GM23338 (cell line): Measurements from ENCODE around the gene TBX2. TPM values are rescaled to one million over a fixed set of nuclear protein-coding genes. Genes with fewer than 3 reads are reported as not detected.

Experiments used
- CREB1 ChIP-seq: fragments of 250-450 bp; sonication (Bioruptor Pico); IDR thresholded peaks from 2 replicates; pipeline ENCODE4 v1.5.0; 2020; ENCODE audit warnings: low read depth, mild to moderate bottlenecking, moderate library complexity
- EZH2phosphoT487 ChIP-seq: fragments of 200-600 bp; sonication (generic); IDR thresholded peaks from one replicate; pipeline ENCODE4 v1.8.1; 2018; ENCODE audit warnings: antibody characterized with exemption; ENCODE audit not compliant: unreplicated experiment
- JUNB ChIP-seq: IDR thresholded peaks from one replicate; pipeline ENCODE4 v1.6.1; 2016; ENCODE audit warnings: antibody characterized with exemption; ENCODE audit not compliant: unreplicated experiment
- NANOG ChIP-seq: IDR thresholded peaks from 2 replicates; pipeline ENCODE4 v1.6.1; 2016; ENCODE audit warnings: antibody characterized with exemption, borderline replicate concordance
- STAT1 ChIP-seq: IDR thresholded peaks from one replicate; pipeline ENCODE4 v1.6.1; 2016; ENCODE audit warnings: antibody characterized with exemption; ENCODE audit not compliant: unreplicated experiment
- ZNF114 ChIP-seq: fragments of 250-450 bp; sonication (Bioruptor Pico); IDR thresholded peaks from 2 replicates; pipeline ENCODE4 v1.5.0; 2020; ENCODE audit warnings: mild to moderate bottlenecking, moderate library complexity
- polyA plus RNA-seq: library from polyadenylated mRNA; unstranded; fragments of >200 nt; fragmentation: Nextera tagmentation; extraction: Ambion mirVana; gene quantifications from 2 replicates; pipeline ENCODE4 v1.2.1, GENCODE V29; 2016
- total RNA-seq: library from RNA; depleted of rRNA; stranded (reverse); fragments of >200 nt; shearing (Covaris generic); gene quantifications from 2 replicates; pipeline ENCODE4 v1.2.3, GENCODE V29; 2014
- TF ChIP-seq, protein P1 (sequence below): fragments of 250-450 bp; sonication (Bioruptor Pico); IDR thresholded peaks from 2 replicates; pipeline ENCODE4 v1.5.0; 2020; ENCODE audit warnings: mild to moderate bottlenecking, moderate library complexity
- TF ChIP-seq, protein P2 (sequence below): IDR thresholded peaks from one replicate; pipeline ENCODE4 v1.6.1; 2018; ENCODE audit warnings: antibody characterized with exemption; ENCODE audit not compliant: unreplicated experiment
- TF ChIP-seq, protein P3 (sequence below): IDR thresholded peaks from 2 replicates; pipeline ENCODE4 v1.6.1; 2016; ENCODE audit warnings: antibody characterized with exemption

The TBX2 gene
- total and polyA plus RNA-seq, 2 experiments from 2014 or later = not detected

DNA sequence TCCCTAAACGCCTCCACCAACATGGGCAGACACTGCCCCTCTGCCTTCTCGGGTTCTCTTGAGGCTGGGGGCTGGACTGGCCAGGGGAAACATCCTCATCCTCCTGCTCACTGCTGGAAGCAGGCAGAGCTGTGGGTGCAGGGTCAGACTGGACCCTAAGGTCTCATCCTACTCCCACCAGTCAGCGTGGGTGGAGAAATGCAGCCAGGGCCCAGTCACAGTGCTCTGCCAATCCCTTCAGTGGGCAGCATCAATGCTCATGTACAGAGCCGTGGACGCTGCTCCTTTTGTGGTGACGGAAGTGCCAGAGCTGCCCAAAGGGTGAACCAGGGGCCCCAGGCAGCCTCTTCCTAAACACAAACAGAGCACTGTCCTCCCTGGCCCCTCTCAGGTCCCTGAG is 13.4 kb upstream of the TBX2 start (continued):
- TF ChIP-seq, protein P1, sequence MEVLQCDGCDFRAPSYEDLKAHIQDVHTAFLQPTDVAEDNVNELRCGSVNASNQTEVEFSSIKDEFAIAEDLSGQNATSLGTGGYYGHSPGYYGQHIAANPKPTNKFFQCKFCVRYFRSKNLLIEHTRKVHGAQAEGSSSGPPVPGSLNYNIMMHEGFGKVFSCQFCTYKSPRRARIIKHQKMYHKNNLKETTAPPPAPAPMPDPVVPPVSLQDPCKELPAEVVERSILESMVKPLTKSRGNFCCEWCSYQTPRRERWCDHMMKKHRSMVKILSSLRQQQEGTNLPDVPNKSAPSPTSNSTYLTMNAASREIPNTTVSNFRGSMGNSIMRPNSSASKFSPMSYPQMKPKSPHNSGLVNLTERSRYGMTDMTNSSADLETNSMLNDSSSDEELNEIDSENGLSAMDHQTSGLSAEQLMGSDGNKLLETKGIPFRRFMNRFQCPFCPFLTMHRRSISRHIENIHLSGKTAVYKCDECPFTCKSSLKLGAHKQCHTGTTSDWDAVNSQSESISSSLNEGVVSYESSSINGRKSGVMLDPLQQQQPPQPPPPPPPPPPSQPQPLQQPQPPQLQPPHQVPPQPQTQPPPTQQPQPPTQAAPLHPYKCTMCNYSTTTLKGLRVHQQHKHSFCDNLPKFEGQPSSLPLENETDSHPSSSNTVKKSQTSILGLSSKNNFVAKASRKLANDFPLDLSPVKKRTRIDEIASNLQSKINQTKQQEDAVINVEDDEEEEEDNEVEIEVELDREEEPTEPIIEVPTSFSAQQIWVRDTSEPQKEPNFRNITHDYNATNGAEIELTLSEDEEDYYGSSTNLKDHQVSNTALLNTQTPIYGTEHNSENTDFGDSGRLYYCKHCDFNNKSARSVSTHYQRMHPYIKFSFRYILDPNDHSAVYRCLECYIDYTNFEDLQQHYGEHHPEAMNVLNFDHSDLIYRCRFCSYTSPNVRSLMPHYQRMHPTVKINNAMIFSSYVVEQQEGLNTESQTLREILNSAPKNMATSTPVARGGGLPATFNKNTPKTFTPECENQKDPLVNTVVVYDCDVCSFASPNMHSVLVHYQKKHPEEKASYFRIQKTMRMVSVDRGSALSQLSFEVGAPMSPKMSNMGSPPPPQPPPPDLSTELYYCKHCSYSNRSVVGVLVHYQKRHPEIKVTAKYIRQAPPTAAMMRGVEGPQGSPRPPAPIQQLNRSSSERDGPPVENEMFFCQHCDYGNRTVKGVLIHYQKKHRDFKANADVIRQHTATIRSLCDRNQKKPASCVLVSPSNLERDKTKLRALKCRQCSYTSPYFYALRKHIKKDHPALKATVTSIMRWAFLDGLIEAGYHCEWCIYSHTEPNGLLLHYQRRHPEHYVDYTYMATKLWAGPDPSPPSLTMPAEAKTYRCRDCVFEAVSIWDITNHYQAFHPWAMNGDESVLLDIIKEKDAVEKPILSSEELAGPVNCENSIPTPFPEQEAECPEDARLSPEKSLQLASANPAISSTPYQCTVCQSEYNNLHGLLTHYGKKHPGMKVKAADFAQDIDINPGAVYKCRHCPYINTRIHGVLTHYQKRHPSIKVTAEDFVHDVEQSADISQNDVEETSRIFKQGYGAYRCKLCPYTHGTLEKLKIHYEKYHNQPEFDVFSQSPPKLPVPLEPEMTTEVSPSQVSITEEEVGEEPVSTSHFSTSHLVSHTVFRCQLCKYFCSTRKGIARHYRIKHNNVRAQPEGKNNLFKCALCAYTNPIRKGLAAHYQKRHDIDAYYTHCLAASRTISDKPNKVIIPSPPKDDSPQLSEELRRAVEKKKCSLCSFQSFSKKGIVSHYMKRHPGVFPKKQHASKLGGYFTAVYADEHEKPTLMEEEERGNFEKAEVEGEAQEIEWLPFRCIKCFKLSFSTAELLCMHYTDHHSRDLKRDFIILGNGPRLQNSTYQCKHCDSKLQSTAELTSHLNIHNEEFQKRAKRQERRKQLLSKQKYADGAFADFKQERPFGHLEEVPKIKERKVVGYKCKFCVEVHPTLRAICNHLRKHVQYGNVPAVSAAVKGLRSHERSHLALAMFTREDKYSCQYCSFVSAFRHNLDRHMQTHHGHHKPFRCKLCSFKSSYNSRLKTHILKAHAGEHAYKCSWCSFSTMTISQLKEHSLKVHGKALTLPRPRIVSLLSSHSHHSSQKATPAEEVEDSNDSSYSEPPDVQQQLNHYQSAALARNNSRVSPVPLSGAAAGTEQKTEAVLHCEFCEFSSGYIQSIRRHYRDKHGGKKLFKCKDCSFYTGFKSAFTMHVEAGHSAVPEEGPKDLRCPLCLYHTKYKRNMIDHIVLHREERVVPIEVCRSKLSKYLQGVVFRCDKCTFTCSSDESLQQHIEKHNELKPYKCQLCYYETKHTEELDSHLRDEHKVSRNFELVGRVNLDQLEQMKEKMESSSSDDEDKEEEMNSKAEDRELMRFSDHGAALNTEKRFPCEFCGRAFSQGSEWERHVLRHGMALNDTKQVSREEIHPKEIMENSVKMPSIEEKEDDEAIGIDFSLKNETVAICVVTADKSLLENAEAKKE = no peak
- no peak for TF ChIP-seq ZNF114 (CRISPR knock-in tag)
- TF ChIP-seq, protein P2, sequence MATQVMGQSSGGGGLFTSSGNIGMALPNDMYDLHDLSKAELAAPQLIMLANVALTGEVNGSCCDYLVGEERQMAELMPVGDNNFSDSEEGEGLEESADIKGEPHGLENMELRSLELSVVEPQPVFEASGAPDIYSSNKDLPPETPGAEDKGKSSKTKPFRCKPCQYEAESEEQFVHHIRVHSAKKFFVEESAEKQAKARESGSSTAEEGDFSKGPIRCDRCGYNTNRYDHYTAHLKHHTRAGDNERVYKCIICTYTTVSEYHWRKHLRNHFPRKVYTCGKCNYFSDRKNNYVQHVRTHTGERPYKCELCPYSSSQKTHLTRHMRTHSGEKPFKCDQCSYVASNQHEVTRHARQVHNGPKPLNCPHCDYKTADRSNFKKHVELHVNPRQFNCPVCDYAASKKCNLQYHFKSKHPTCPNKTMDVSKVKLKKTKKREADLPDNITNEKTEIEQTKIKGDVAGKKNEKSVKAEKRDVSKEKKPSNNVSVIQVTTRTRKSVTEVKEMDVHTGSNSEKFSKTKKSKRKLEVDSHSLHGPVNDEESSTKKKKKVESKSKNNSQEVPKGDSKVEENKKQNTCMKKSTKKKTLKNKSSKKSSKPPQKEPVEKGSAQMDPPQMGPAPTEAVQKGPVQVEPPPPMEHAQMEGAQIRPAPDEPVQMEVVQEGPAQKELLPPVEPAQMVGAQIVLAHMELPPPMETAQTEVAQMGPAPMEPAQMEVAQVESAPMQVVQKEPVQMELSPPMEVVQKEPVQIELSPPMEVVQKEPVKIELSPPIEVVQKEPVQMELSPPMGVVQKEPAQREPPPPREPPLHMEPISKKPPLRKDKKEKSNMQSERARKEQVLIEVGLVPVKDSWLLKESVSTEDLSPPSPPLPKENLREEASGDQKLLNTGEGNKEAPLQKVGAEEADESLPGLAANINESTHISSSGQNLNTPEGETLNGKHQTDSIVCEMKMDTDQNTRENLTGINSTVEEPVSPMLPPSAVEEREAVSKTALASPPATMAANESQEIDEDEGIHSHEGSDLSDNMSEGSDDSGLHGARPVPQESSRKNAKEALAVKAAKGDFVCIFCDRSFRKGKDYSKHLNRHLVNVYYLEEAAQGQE = no peak
- no peak for TF ChIP-seq EZH2phosphoT487
- no peak for TF ChIP-seq STAT1
- no peak for TF ChIP-seq NANOG
- TF ChIP-seq, protein P3, sequence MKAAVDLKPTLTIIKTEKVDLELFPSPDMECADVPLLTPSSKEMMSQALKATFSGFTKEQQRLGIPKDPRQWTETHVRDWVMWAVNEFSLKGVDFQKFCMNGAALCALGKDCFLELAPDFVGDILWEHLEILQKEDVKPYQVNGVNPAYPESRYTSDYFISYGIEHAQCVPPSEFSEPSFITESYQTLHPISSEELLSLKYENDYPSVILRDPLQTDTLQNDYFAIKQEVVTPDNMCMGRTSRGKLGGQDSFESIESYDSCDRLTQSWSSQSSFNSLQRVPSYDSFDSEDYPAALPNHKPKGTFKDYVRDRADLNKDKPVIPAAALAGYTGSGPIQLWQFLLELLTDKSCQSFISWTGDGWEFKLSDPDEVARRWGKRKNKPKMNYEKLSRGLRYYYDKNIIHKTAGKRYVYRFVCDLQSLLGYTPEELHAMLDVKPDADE = no peak
- TF ChIP-seq CREB1 = no peak
- TF ChIP-seq JUNB = no peak
